Midbrain (tissue), 1 donor: ENCODE results near the gene ARNT2.
"Not testable (repeated sequence)": the region's sequence is repeated elsewhere in the genome, so short reads cannot be mapped to it uniquely, and the experiment has no call there.

ENCODE experiments used
- DNase-seq: peaks from one replicate; lab custom pipeline; 2025; lab: John Stamatoyannopoulos, UW

ARNT2 gene

GRCh38 chr15:80615783-80616391 is 211.7 kb downstream of the ARNT2 start:
- no peak for DNase-seq

- no peak for DNase-seq
These were observed 214.7 kb downstream of the ARNT2 start for GRCh38 chr15:80618685-80619400.

GRCh38 chr15:80619680-80620079 is 215.5 kb downstream of the ARNT2 start:
- no peak for DNase-seq

GRCh38 chr15:80620141-80620540 is 216.0 kb downstream of the ARNT2 start:
- no peak for DNase-seq

- no peak for DNase-seq
These were observed 216.7 kb downstream of the ARNT2 start for GRCh38 chr15:80620931-80621330.

GRCh38 chr15:80626643-80627120 is 222.5 kb downstream of the ARNT2 start:
- DNase-seq: no peak

GRCh38 chr15:80629355-80629754 is 225.2 kb downstream of the ARNT2 start:
- DNase-seq: no peak

GRCh38 chr15:80630981-80631380 is 226.8 kb downstream of the ARNT2 start:
- no peak for DNase-seq

GRCh38 chr15:80633221-80633620 is 229.0 kb downstream of the ARNT2 start:
- DNase-seq: no peak

GRCh38 chr15:80635953-80636352 is 231.8 kb downstream of the ARNT2 start:
- DNase-seq: no peak

- DNase-seq: no peak
These were observed 232.5 kb downstream of the ARNT2 start for GRCh38 chr15:80636675-80637074.

- DNase-seq: no peak
These were observed 233.6 kb downstream of the ARNT2 start for GRCh38 chr15:80637747-80638146.

GRCh38 chr15:80638553-80639167 is 234.5 kb downstream of the ARNT2 start:
- DNase-seq: no peak

GRCh38 chr15:80639168-80639555 is 235.0 kb downstream of the ARNT2 start:
- no peak for DNase-seq

GRCh38 chr15:80640531-80641121 is 236.4 kb downstream of the ARNT2 start:
- no peak for DNase-seq

GRCh38 chr15:80641384-80641783 is 237.2 kb downstream of the ARNT2 start:
- DNase-seq: no peak

GRCh38 chr15:80643431-80643951 is 239.3 kb downstream of the ARNT2 start:
- DNase-seq: no peak

GRCh38 chr15:80645494-80646065 is 241.4 kb downstream of the ARNT2 start:
- DNase-seq: no peak

- not testable (repeated sequence) for DNase-seq
These were observed 243.2 kb downstream of the ARNT2 start for GRCh38 chr15:80647424-80647823.
